ENCODE measurements around the gene CORO2B.

DNA sequence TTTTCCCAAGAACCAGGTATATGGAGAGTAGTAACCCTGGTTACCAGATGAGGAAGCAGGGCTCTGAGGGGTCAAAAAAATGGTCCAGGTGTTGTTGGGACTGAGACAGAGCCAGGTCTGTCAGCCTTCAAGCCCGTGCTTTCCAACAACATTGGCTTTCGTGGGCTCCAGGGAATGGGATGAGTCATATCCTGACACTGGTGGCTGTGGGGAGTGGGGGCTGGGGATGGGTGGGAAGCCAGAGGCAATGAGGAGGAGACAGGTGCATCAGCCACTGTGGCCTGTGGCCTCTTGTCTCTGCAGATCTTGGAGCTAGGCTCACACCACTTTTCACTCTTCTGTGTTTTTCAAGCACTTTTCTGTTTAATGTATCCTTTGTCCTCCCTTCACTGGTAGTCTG is 38.2 kb downstream of the CORO2B start:
- TF ChIP-seq, protein P1, sequence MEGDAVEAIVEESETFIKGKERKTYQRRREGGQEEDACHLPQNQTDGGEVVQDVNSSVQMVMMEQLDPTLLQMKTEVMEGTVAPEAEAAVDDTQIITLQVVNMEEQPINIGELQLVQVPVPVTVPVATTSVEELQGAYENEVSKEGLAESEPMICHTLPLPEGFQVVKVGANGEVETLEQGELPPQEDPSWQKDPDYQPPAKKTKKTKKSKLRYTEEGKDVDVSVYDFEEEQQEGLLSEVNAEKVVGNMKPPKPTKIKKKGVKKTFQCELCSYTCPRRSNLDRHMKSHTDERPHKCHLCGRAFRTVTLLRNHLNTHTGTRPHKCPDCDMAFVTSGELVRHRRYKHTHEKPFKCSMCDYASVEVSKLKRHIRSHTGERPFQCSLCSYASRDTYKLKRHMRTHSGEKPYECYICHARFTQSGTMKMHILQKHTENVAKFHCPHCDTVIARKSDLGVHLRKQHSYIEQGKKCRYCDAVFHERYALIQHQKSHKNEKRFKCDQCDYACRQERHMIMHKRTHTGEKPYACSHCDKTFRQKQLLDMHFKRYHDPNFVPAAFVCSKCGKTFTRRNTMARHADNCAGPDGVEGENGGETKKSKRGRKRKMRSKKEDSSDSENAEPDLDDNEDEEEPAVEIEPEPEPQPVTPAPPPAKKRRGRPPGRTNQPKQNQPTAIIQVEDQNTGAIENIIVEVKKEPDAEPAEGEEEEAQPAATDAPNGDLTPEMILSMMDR (IDR thresholded peaks at IDR 0.05; ENCODE audit: insufficient read depth, low read length) = no peak
- TF ChIP-seq, protein P2, sequence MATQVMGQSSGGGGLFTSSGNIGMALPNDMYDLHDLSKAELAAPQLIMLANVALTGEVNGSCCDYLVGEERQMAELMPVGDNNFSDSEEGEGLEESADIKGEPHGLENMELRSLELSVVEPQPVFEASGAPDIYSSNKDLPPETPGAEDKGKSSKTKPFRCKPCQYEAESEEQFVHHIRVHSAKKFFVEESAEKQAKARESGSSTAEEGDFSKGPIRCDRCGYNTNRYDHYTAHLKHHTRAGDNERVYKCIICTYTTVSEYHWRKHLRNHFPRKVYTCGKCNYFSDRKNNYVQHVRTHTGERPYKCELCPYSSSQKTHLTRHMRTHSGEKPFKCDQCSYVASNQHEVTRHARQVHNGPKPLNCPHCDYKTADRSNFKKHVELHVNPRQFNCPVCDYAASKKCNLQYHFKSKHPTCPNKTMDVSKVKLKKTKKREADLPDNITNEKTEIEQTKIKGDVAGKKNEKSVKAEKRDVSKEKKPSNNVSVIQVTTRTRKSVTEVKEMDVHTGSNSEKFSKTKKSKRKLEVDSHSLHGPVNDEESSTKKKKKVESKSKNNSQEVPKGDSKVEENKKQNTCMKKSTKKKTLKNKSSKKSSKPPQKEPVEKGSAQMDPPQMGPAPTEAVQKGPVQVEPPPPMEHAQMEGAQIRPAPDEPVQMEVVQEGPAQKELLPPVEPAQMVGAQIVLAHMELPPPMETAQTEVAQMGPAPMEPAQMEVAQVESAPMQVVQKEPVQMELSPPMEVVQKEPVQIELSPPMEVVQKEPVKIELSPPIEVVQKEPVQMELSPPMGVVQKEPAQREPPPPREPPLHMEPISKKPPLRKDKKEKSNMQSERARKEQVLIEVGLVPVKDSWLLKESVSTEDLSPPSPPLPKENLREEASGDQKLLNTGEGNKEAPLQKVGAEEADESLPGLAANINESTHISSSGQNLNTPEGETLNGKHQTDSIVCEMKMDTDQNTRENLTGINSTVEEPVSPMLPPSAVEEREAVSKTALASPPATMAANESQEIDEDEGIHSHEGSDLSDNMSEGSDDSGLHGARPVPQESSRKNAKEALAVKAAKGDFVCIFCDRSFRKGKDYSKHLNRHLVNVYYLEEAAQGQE (IDR thresholded peaks at IDR 0.05; ENCODE audit: insufficient replicate concordance, low read depth) = no peak
